GM12864 (cell line): ENCODE results near the gene CHSY1.

Source experiments
- DNase-seq: peaks from one replicate; pipeline ENCODE4 v3.0.0-alpha.2; 2011; ENCODE audit warnings: low read depth
- H3K4me3 ChIP-seq: 2 replicates; pipeline ENCODE4 v1.5.1; 2011; ENCODE audit warnings: mild to moderate bottlenecking, low read depth, low read length, control low read depth
- CTCF ChIP-seq: IDR thresholded peaks from 2 replicates; pipeline ENCODE4 v1.5.1; 2011; ENCODE audit warnings: low read depth, mild to moderate bottlenecking, moderate library complexity, low read length, control low read depth, inconsistent platforms; ENCODE audit errors: missing control alignments

The CHSY1 gene

GRCh38 chr15:101158166-101159095, 93.4 kb downstream of the CHSY1 start:
- TF ChIP-seq CTCF = no peak
- H3K4me3 ChIP-seq = no peak overlapping the region
- DNase-seq = no peak

GRCh38 chr15:101157721-101158120, 94.1 kb downstream of the CHSY1 start:
- no peak for TF ChIP-seq CTCF
- no peak for DNase-seq
- H3K4me3 ChIP-seq = no peak overlapping the region

GRCh38 chr15:101156509-101157159, 95.2 kb downstream of the CHSY1 start:
- peak; percentile 78 for DNase-seq
- no peak overlapping the region for H3K4me3 ChIP-seq
- no peak for TF ChIP-seq CTCF

GRCh38 chr15:101156061-101156460, 95.8 kb downstream of the CHSY1 start:
- TF ChIP-seq CTCF = no peak
- no peak overlapping the region for H3K4me3 ChIP-seq
- no peak for DNase-seq

- no peak for DNase-seq
- no peak for TF ChIP-seq CTCF
- H3K4me3 ChIP-seq = no peak overlapping the region
Observed at GRCh38 chr15:101153801-101154656, 97.8 kb downstream of the CHSY1 start.

- H3K4me3 ChIP-seq = no peak overlapping the region
- peak; percentile 80 for TF ChIP-seq CTCF
- no peak for DNase-seq
Observed at GRCh38 chr15:101152914-101153313, 98.9 kb downstream of the CHSY1 start.
